ENCODE data around the gene SERPINH1. TPM values are rescaled to one million over a fixed set of nuclear protein-coding genes. Genes with fewer than 3 reads are reported as not detected.
"Not testable (repeated sequence)": the region's sequence is repeated elsewhere in the genome, so short reads cannot be mapped to it uniquely, and the experiment has no call there.

Gene SERPINH1
- total RNA-seq, 2 experiments from 2014 or later, result 8.1 to 10.6 TPM

DNA sequence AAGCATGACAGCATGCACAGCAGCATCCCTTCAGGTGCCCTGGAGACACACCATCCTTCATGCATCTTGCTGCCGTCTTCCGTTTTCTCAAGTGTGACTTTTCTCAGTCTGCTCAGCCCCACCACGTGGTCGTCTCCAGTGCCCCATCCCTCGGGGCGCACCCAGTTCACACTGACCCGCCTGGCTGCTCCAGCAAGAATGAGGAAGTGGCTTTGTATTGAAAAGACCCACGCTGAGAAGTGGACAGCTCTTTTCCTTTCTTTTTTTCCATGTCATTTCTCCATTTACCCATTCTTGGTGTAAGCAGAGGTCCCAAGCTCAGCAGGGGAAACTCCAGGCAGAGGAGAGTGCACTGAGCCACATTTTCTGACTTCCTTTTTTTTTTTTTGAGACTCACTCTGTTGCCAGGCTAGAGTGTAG is 14.5 kb downstream of the SERPINH1 start:
- CTCF ChIA-PET, result interaction anchor here (0.6 to 5.4 kb wide), 11 partner anchors 8 to 301 kb away, joined by 3 to 40 read pairs (median 4); no protein-coding TSS in a partner anchor
- no peak overlapping the region for H3K27ac Mint-ChIP-seq
- H3K4me1 Mint-ChIP-seq, result peaks cover 15% of the 10 kb centered on the region
- no peaks in the 10 kb centered on the region for H3K9me3 Mint-ChIP-seq (ENCODE audit: low read depth)
- no peaks in the 10 kb centered on the region for H3K36me3 Mint-ChIP-seq
- peaks cover 7% of the 10 kb centered on the region for H3K27me3 Mint-ChIP-seq
- no peak for DNase-seq
- peak; percentile 33 for ATAC-seq
- no peak overlapping the region for H3K4me3 Mint-ChIP-seq

DNA sequence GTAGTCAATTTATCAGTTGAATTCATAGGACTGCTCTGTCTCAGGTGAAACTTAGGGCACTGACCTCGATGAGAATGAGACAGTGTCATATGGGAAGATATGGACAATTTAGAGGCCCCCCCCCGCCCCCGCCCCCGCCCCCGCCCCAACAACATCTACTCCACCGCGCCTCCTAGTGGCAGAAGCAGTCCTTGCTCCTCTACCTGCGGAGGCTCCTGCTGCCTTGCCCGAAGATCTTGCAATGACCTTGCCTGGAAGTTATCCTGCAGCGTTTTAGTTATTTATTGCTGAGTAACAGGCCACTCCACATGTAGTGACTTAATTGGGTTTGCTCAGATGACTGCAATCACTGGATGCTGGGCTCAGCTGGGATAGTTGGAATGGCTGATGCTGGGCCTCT is 15.2 kb downstream of the SERPINH1 start:
- H3K27me3 Mint-ChIP-seq, result peaks cover 7% of the 10 kb centered on the region
- CTCF ChIA-PET, result interaction anchor here (0.8 to 5.4 kb wide), 11 partner anchors 8 to 302 kb away, joined by 3 to 40 read pairs (median 4); no protein-coding TSS in a partner anchor
- no peak overlapping the region for H3K4me3 Mint-ChIP-seq
- no peaks in the 10 kb centered on the region for H3K9me3 Mint-ChIP-seq (ENCODE audit: low read depth)
- peak; percentile 56 for DNase-seq
- H3K4me1 Mint-ChIP-seq, result peaks cover 21% of the 10 kb centered on the region
- ATAC-seq, result no peak
- H3K27ac Mint-ChIP-seq, result no peak overlapping the region
- H3K36me3 Mint-ChIP-seq, result no peaks in the 10 kb centered on the region

DNA sequence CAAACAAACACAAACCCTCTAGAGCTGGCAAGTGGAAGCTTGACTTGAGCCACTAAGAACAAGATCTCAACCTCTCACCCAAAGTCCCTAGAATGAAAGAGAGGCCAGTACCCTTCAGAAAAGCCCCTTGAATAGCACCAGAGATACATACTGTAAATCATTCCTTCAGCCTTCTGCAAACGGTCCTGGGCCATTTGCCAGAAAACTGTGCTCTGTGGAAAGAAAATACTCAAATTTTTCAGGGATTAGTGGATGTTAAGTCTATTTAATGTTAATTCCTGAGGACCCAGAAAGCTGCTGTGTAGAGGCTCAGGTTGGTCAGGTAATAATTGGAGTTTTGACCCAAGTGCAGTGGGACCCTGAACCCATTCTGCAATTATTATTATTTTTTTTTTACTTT is 16.9 kb downstream of the SERPINH1 start:
- Mint-ChIP-seq H3K27me3 (peaks cover 7% of the 10 kb centered on the region), H3K4me3 (no peak overlapping the region), H3K9me3 (ENCODE audit: low read depth) (no peaks in the 10 kb centered on the region), H3K36me3 (no peaks in the 10 kb centered on the region), H3K27ac (no peak overlapping the region), H3K4me1 (peaks cover 30% of the 10 kb centered on the region)
- CTCF ChIA-PET, result interaction anchor here (5.4 kb wide), 1 partner anchor 13 kb away, joined by 40 read pairs; no protein-coding TSS in a partner anchor
- DNase-seq (no peak), ATAC-seq (no peak)

DNA sequence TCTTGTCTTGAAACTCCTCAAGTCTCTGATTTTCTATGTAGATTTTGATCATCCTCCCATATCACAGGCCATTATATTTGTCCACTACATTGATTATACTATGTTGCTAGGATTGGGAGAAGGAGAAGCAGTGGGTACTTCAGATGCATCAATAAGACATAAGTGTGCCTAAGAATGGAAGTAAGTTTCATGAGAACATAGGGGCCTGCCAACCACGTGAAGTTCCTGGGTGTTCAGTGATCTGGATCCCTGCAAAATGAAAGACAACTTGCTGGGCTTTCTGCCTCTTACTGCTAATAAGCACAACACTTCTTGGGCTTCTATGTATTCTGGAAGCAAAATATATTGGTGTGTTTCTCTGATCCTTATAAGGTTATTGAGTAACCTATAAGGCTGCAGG is 17.8 kb downstream of the SERPINH1 start:
- peaks cover 30% of the 10 kb centered on the region for H3K4me1 Mint-ChIP-seq
- H3K9me3 Mint-ChIP-seq (ENCODE audit: low read depth), result no peaks in the 10 kb centered on the region
- H3K27me3 Mint-ChIP-seq, result peaks cover 10% of the 10 kb centered on the region
- no peak overlapping the region for H3K27ac Mint-ChIP-seq
- CTCF ChIA-PET, result no interaction called here
- no peaks in the 10 kb centered on the region for H3K36me3 Mint-ChIP-seq
- ATAC-seq (no peak), DNase-seq (no peak)
- H3K4me3 Mint-ChIP-seq, result no peak overlapping the region

DNA sequence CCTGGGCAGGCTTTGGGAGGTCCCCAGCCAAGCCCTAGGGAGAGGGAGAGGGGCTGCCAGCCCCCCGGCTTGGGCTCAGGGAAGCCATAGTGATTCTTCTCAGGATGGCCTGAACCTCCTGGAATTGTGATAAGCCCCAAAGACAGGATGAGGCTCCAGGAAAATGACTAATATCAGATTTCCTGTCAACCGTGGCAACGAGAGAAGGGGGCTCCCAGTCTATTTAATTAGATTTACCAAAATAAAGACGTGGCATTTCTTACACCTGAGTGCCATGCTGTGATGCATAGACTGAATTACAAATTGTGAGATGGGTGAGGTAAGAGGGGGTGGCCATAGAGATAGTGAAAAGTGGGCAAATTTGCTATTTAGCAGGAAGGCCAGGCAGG is 20.4 kb downstream of the SERPINH1 start:
- Mint-ChIP-seq H3K4me1 (peaks cover 27% of the 10 kb centered on the region), H3K4me3 (peak overlapping the region; percentile 78), H3K36me3 (no peaks in the 10 kb centered on the region), H3K27me3 (peaks cover 10% of the 10 kb centered on the region), H3K27ac (peak overlapping the region; percentile 84), H3K9me3 (ENCODE audit: low read depth) (no peaks in the 10 kb centered on the region)
- ATAC-seq (peak; percentile 4), DNase-seq (no peak)
- CTCF ChIA-PET, result interaction anchor here (1.2 to 1.3 kb wide), 2 partner anchors 16 to 138 kb away, joined by 4 to 5 read pairs; no protein-coding TSS in a partner anchor

DNA sequence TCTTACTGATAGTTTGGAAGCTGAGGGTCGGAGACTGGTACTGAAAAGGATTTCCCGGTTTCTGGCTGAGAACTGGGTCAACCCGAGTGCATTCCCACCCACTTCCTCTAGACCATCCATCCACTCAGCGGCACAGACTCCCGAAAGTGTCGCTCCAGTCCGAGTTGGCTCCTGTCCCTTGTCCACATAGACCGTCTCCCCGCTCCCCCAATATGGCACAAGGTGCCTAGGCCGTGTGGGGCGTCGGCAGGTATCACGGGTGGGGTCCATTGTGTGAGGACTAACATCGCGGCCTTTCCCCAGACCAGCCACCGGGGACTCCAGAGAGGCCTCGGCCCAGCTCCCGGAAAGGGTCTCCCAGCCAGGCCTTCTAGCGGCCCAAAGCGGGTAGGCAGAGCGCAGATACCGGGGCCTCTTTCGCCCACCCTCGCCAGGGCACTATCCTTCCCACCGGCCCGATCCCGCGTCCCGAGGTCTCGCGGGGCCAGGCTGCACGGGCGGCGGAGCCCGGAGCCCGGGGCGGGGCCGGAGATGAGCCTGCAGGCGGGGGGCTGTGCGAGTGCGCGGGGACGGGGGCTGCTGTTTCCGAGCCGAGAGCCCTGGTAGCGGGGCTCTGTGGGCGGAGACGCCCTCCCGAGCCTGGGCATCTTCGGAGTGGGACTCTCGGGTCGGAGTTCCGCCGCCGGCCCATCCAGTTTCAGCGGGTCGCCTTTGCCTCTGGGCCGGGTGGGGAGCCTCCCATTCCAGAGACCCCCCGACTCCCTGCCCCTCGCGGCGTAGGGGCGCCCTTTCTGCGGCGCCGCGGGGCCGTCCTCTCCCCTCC is 21.1 kb downstream of the SERPINH1 start:
- peak overlapping the region; percentile 78 for H3K4me3 Mint-ChIP-seq
- peak overlapping the region; percentile 84 for H3K27ac Mint-ChIP-seq
- H3K27me3 Mint-ChIP-seq, result peaks cover 10% of the 10 kb centered on the region
- ATAC-seq (peak; percentile 99), DNase-seq (peak; percentile 79)
- CTCF ChIA-PET, result interaction anchor here (0.7 to 1.3 kb wide), 3 partner anchors 9 to 139 kb away, joined by 3 to 5 read pairs (median 3); partner anchors contain the start of gene MAP6
- H3K9me3 Mint-ChIP-seq (ENCODE audit: low read depth), result no peaks in the 10 kb centered on the region
- no peaks in the 10 kb centered on the region for H3K36me3 Mint-ChIP-seq
- peaks cover 27% of the 10 kb centered on the region for H3K4me1 Mint-ChIP-seq

DNA sequence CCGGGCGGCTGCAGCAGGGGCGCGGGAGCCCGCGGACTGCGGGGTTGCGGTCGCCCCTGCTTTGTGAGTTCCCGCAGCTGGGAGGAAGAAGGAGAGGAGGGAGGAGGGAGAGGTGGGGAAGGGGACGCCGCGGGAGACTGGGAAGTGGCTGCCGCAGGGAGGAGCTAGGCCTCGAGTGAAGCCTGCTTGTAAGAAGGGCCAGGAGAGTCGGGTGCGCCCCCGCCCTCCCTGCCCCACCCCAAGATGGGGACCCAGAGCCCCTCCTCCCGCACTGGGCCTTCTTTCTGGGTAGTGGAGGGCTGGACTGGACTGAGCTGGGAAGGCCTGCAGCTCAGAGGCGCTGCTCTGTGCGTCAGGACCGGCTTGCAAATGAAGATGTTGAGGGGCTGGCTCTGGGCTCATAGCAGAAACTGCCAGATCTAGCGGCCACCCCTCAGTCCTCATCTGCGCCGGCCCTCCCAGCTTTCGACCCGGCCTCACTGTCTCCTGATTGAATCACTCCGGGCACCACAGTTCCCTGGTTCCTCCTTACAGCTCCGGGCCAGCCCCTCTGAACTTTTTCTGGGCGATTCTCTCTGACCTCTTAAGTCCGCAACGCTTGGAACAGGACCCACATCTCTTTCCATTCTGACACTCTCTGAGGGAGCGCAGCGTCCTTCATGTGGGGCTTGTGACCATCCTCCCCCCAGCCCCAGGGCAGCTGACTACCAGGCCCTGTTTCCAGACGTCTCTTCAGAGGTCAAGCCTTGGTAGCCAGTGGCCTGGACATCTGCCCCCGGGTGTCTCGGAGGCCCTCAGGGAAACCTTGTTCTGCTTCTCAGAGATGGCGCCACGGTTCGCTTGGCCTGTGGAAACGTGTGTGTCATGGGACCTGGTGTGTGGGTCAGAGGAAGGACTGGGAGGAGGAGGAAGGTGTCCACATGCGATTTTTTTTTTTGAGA is 21.9 kb downstream of the SERPINH1 start:
- Mint-ChIP-seq H3K36me3 (no peaks in the 10 kb centered on the region), H3K4me3 (peak overlapping the region; percentile 61), H3K9me3 (ENCODE audit: low read depth) (no peaks in the 10 kb centered on the region), H3K27ac (peak overlapping the region; percentile 54), H3K27me3 (peaks cover 8% of the 10 kb centered on the region), H3K4me1 (peaks cover 27% of the 10 kb centered on the region)
- ATAC-seq, result no peak
- CTCF ChIA-PET, result interaction anchor here (0.7 to 1.3 kb wide), 4 partner anchors 8 to 140 kb away, joined by 3 to 5 read pairs (median 4); partner anchors contain the start of gene MAP6
- DNase-seq, result no peak

DNA sequence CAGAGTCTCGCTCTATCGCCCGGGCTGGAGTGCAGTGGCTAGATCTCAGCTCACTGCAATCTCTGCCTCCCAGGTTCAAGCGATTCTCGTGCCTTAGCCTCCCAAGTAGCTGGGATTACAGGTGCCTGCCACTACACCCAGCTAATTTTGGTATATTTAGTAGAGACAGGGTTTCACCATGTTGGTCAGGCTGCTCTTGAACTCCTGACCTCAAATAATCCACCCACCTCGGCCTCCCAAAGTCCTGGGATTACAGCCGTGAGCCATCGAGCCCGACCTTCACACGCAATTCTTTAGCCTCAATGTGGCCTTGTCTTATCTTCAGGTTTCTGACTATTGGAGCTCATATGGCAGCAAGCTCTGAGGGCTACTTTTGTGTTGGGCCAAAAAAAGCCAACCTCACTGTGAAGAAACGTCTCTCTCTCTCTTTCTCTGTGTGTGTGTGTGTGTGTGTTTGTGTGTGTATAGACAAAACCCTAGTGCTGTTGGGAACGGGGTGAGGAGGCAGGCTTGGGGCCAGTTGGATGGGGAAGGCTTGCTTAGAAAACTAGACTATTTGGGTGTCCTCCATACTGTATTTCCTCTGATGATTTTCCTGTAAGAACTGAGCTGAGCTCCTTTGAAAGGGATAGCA is 22.7 kb downstream of the SERPINH1 start:
- not testable (repeated sequence) for H3K27me3 Mint-ChIP-seq; ATAC-seq; H3K9me3 Mint-ChIP-seq (ENCODE audit: low read depth); H3K36me3 Mint-ChIP-seq; DNase-seq
- CTCF ChIA-PET, result interaction anchor here (0.7 to 1.0 kb wide), 2 partner anchors 8 to 13 kb away, joined by 3 to 4 read pairs; no protein-coding TSS in a partner anchor
- Mint-ChIP-seq H3K4me1 (peaks cover 22% of the 10 kb centered on the region), H3K4me3 (peak overlapping the region; percentile 61), H3K27ac (peak overlapping the region; percentile 4)

DNA sequence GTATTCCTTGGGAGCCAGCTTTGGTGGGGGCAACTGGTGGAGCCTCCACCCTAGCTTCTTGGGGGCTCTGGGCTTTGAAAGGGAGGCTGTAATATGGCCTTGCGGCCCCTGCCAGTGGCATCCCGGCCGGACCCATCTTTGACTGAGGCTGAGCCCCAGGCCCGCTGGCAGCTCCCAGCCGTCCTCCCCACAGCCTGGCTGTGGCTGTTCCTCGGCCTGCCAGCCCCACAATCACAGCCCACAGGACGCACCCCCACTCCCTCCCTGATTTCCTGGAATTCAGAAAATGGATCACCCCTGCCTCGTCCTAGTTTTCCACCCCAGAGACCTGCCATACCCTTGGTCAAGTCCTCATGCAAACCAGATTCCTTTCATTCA is 23.2 kb downstream of the SERPINH1 start:
- H3K4me1 Mint-ChIP-seq, result peaks cover 19% of the 10 kb centered on the region
- ATAC-seq, result no peak
- no peak for DNase-seq
- no peak overlapping the region for H3K4me3 Mint-ChIP-seq
- peaks cover 2% of the 10 kb centered on the region for H3K27me3 Mint-ChIP-seq
- H3K36me3 Mint-ChIP-seq, result no peaks in the 10 kb centered on the region
- no peak overlapping the region for H3K27ac Mint-ChIP-seq
- CTCF ChIA-PET, result interaction anchor here (0.7 to 1.0 kb wide), 2 partner anchors 9 to 12 kb away, joined by 3 to 4 read pairs; no protein-coding TSS in a partner anchor
- no peaks in the 10 kb centered on the region for H3K9me3 Mint-ChIP-seq (ENCODE audit: low read depth)

DNA sequence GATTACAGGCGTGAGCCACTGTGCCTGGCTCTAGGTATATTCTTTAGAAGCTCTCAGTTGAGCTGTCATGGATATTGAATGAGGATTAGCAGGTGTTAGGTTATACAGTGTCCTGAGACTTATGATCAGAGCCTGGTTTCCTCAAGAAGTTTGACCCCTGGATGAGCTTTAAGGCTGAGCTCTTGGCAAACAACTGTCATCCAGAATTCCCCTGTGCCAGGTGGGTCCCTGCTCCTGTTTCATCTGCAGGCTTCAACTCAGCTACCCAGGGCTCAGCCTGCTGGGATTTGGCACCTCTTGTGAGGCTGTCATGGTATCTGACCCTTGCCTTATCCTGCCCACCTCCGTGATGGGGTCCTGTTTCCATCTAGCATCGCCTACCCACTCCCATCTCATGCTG is 24.3 kb downstream of the SERPINH1 start:
- ATAC-seq (no peak), DNase-seq (no peak)
- H3K4me3 Mint-ChIP-seq, result no peak overlapping the region
- CTCF ChIA-PET, result interaction anchor here (0.7 kb wide), 1 partner anchor 10 kb away, joined by 3 read pairs; no protein-coding TSS in a partner anchor
- no peaks in the 10 kb centered on the region for H3K9me3 Mint-ChIP-seq (ENCODE audit: low read depth)
- H3K4me1 Mint-ChIP-seq, result peaks cover 15% of the 10 kb centered on the region
- H3K27ac Mint-ChIP-seq, result no peak overlapping the region
- H3K27me3 Mint-ChIP-seq, result peaks cover 2% of the 10 kb centered on the region
- H3K36me3 Mint-ChIP-seq, result no peaks in the 10 kb centered on the region

DNA sequence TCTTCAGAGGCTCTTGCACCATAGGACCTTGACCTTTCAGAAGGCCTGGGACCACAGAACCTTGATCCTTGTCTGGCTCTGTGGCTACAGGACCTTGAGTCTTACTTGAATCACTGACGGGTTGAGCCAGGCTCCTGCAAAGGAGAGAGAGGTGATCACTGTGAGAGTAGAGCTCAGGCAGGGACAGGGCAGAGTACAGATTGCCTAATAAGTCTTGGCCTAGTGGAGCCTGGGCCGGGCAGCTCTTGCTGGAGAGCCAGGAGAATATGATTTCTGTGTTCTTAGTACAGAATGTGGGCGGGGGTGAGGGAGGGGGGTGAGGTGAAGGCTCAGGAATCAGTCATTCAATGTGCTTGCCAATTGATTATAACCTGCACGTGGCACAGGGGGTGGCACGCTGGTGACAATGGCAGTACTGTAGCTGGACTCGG is 26.0 kb downstream of the SERPINH1 start:
- Mint-ChIP-seq H3K36me3 (no peaks in the 10 kb centered on the region), H3K4me1 (peaks cover 8% of the 10 kb centered on the region), H3K4me3 (no peak overlapping the region), H3K27me3 (peaks cover 9% of the 10 kb centered on the region), H3K27ac (no peak overlapping the region), H3K9me3 (ENCODE audit: low read depth) (no peaks in the 10 kb centered on the region)
- ATAC-seq, result no peak
- no peak for DNase-seq
- CTCF ChIA-PET, result interaction anchor here (0.8 to 1.1 kb wide), 3 partner anchors 10 to 39 kb away, joined by 3 read pairs; no protein-coding TSS in a partner anchor

DNA sequence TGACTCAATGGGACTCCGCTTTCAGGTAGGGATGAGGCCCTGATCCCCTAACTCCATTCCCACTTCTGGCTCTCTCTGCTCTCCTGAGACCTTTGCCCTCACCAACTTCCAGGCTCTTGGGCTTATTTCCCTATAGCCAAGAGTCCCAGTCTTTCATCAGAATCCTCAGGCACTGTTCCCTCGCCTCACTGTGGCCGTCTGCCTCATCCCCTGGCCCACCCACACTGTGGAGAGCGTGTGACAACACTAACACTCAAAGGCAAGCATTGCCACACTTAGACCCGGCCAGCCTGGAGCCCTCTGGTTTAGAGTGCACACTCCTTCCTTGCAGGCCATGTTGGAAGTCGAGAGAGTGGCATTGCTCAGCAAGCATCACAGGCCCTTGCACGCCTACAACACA is 27.0 kb downstream of the SERPINH1 start:
- Mint-ChIP-seq H3K4me3 (no peak overlapping the region), H3K27me3 (peaks cover 9% of the 10 kb centered on the region), H3K9me3 (ENCODE audit: low read depth) (no peaks in the 10 kb centered on the region), H3K4me1 (peaks cover 6% of the 10 kb centered on the region), H3K36me3 (no peaks in the 10 kb centered on the region), H3K27ac (no peak overlapping the region)
- DNase-seq, result no peak
- ATAC-seq, result no peak
- CTCF ChIA-PET, result interaction anchor here (0.8 kb wide), 1 partner anchor 20 kb away, joined by 3 read pairs; no protein-coding TSS in a partner anchor

All from activated CD8-positive, alpha-beta memory T cell treated with anti-CD3 and anti-CD28 coated beads, Interleukin-2, amount 10 ng/mL, durations not matched to agents 7 days and 5 days (primary cell).